ENCODE measurements around the gene SMIM36.
"Not testable (repeated sequence)": the region's sequence is repeated elsewhere in the genome, so short reads cannot be mapped to it uniquely, and the experiment has no call there.

The SMIM36 gene

DNA sequence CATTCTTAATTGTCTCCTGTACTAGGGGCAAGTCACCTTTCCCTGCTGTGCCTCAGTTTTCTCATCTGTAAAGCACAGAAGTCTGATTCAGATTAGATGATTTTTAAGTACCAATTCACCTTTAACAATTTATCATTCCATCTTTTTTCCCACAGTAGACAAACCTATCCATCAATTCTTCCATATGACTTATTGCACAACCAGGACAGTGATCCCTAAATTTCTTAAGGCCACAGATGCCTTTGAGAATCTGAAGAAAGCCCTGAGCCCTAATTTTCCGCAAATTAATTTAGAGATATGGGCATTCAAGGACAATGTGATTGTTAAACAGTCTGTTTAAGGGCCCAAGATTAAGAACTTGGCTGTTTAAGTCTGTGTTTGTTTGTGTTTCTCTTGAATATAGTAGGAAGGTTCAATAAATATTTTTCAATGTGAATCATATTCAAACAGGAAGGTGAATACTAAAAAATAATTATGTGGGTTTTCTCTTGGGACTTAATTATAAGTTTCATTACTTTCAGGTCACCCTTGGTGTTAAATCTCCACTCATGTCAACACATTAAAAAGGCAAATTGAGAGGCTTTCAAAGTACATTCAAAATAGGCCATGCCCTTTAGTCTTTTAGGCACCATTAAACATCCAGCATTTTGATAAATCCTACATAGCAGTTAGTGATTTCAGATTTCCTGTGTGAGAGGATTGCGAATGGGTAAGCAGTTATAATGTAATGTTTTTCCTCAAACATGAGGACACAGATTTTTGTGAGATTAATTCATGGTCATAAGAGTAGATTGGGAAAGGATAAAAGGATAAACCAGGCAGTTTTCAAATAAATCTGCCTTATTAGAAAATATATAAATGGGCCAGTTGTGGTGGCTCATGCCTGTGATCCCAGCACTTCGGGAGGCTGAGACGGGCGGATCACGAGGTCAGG, 54.7 kb downstream of the SMIM36 start:
- DNase-seq (ENCODE audit: insufficient read length, low spot score): no peak
- no peak for FAIRE-seq
- TF ChIP-seq POLR2A (IDR thresholded peaks at IDR 0.05; ENCODE audit: low read depth, low read length): no peak

- TF ChIP-seq POLR2A (IDR thresholded peaks at IDR 0.05; ENCODE audit: low read depth, low read length): no peak
- DNase-seq (ENCODE audit: insufficient read length, low spot score) (no peak), FAIRE-seq (no peak)
Observed at GRCh38 chr17:55454906-55455474, 56.3 kb downstream of the SMIM36 start.

- no peak for FAIRE-seq
Observed at GRCh38 chr17:55453839-55454557, 57.3 kb downstream of the SMIM36 start.

DNA sequence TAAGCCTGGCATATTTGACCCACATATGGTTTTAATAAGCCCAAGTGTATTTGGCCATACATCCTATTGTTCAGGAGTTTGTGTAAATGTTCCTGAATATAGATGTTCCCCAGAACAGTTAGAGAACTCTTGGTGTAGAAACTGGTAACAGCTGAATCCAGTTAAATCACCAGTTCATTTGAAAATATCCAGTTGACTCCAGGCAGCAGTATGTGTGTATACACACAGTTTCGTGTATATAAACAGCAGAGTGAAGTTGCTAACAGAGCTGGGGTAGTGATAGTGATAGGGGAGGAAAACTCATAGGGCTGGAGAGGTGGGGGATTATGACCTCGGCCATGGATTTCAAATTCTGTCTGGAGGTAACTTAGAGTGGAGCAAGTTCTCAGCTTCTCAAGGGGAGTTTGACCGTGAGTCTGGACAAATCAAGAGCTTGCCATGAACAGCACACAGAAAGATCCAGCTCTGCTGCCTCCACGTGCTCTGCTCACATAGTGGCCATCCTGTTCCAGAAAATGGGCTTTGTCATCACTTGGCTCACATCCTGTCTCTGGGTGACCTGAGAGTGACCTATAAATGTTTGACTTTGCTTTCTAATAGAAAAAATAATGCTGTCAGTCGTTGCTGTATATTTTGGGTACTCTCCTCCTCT, 59.0 kb downstream of the SMIM36 start:
- no peak for TF ChIP-seq POLR2A (IDR thresholded peaks at IDR 0.05; ENCODE audit: low read depth, low read length)
- DNase-seq (ENCODE audit: insufficient read length, low spot score): no peak
- peak; percentile 80 for FAIRE-seq

More at GRCh38 chr17:55453839-55454557, 57.3 kb downstream of the SMIM36 start:
- DNase-seq (ENCODE audit: insufficient read length, low spot score): no peak
- no peak for TF ChIP-seq POLR2A (IDR thresholded peaks at IDR 0.05; ENCODE audit: low read depth, low read length)

DNA sequence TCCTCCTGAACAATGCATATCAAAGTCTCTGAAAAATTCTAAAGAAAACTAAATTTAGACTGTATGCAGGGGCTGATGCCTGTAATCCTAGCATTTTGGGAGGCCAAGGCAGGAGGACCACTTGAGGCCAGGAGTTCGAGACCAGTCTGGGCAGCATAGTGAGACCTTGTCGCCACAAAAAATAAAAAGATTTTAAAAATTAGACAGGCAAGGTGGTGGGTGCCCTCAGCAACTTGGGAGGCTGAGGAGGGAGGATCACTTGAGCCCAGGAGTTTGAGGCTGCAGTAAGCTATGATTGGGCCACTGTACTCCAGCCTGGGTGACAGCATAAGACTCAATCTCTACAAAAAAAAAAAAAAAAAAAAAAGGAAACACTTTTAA, 59.5 kb downstream of the SMIM36 start:
- no peak for FAIRE-seq
- no peak for TF ChIP-seq POLR2A (IDR thresholded peaks at IDR 0.05; ENCODE audit: low read depth, low read length)

DNA sequence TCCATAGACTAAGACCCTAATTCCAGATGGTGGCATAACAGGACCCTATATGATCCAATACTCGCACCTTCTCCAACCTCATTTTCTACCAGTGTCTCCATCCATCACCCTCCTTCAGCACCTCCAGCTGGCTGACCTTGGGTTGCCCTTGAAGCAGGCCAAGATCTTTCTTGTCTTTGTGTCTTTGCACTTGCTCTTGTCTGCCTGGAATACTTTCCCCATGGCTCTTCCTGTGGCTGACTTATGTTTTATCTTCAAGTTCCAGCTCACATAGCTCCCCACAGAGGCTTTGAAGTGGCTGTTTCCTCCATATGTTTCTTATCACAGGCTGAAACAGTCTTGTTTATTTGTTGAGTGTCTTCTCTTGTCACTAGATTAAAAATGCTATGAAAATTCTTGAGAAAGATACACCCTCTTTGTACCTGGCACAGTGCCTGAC, 60.0 kb downstream of the SMIM36 start:
- FAIRE-seq (no peak), DNase-seq (ENCODE audit: insufficient read length, low spot score) (no peak)
- TF ChIP-seq POLR2A (IDR thresholded peaks at IDR 0.05; ENCODE audit: low read depth, low read length): no peak

More for the DNA sequence above, 59.5 kb downstream of the SMIM36 start:
- no peak for DNase-seq (ENCODE audit: insufficient read length, low spot score)

DNA sequence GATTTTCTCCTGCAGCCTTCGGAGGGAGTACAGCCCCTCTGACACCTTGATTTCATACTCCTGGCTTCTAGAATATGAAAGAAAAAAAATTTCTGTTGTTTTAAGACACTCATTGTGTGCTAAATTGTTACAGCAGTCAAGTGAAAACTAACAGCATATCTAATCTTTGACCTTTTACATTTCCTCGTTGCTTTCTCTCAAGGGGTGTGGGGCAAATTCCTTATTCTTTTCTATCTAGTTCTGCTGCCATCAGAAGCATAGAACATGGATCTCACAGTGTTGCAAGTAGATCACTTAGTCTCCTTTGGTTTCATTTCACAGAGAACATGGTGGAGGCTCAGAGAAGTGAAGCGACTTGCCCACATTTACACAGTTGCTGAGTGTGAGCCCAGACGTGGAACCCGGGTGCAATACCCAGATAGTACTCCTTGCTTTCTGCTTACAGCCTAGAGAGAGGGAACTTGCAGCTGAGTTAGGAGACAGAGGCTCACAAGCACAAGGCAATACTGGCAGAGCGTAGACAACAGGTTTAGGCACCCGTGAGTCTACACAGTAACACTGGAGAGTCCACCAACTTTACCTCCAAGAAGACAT, 60.9 kb downstream of the SMIM36 start:
- FAIRE-seq (no peak), DNase-seq (ENCODE audit: insufficient read length, low spot score) (no peak)
- TF ChIP-seq POLR2A (IDR thresholded peaks at IDR 0.05; ENCODE audit: low read depth, low read length): no peak

DNA sequence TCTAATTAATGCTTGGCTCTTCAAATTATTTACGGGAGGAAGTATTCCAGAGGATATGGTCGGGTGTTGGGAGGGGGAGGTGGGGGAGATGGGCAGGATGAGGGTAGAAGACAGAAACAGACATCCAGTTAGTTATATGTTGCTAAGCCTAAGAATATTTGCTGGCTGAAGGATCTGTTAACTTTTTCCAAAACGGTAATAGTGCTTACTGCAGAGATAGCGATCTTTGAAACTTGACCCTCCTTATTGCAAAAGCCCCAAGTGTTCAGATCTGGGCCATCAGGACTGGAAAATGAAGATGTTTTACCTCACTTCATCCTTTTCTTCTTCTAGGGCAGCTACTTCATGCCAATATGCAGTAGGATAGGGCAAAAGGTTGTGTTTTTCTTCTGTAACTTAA, 62.6 kb downstream of the SMIM36 start:
- TF ChIP-seq POLR2A (IDR thresholded peaks at IDR 0.05; ENCODE audit: low read depth, low read length): no peak
- no peak for DNase-seq (ENCODE audit: insufficient read length, low spot score)
- FAIRE-seq: no peak

DNA sequence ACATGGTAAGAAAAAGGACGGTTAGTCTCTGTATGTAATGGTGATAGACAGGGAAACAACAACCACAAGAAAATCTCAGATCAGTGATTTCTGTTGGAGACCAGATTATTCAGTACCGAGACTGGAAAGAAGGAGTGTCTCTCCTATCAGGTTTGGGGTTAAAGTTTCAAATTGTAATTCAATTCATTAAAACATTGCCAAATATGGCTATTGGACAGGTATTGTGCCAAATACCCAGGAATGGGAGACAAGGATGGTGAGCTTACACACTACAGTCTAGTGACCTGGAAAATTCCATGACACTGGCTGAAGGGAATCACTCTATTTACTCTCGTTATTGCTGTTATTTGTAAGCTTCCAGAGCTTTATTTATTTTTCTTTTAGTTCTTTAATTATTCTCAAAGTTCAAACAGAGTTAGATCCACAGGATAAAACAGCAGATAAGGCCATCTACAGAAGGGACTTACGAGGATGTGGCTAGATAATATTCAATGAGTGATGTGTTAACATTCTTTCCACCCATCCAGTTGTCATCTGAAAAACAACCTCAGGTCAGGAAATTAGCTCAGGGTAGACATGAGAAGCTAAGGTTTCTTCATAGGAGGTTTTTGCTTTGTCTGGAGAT, 64.6 kb downstream of the SMIM36 start:
- DNase-seq (ENCODE audit: insufficient read length, low spot score): no peak
- TF ChIP-seq POLR2A (IDR thresholded peaks at IDR 0.05; ENCODE audit: low read depth, low read length): no peak
- no peak for FAIRE-seq

- not testable (repeated sequence) for DNase-seq (ENCODE audit: insufficient read length, low spot score); FAIRE-seq
Observed at GRCh38 chr17:55446004-55446403, 65.2 kb downstream of the SMIM36 start.

GRCh38 chr17:55444471-55445441, 66.5 kb downstream of the SMIM36 start:
- peak; percentile 60 for FAIRE-seq
- no peak for TF ChIP-seq POLR2A (IDR thresholded peaks at IDR 0.05; ENCODE audit: low read depth, low read length)

GRCh38 chr17:55443904-55444303, 67.3 kb downstream of the SMIM36 start:
- FAIRE-seq: no peak
- TF ChIP-seq POLR2A (IDR thresholded peaks at IDR 0.05; ENCODE audit: low read depth, low read length): no peak
- DNase-seq (ENCODE audit: insufficient read length, low spot score): no peak

More at GRCh38 chr17:55444471-55445441, 66.5 kb downstream of the SMIM36 start:
- no peak for DNase-seq (ENCODE audit: insufficient read length, low spot score)
